Subcutaneous abdominal adipose tissue (tissue), 5 donors: ENCODE measurements around the gene HAL.

Experiments
- H3K27ac ChIP-seq: one replicate; pipeline ENCODE4 v1.7.0; 2013; ENCODE audit warnings: low read depth, mild to moderate bottlenecking, inconsistent platforms, low read length, moderate library complexity
- H3K27me3 ChIP-seq, 5 donors: one replicate each; pipeline ENCODE4 v1.7.0; 2013; ENCODE audit warnings: low read length in 5 of 5, inconsistent platforms in 1 of 5; ENCODE audit not compliant: control insufficient read depth in 5 of 5, insufficient read depth in 4 of 5
- H3K36me3 ChIP-seq, 5 donors: one replicate each; pipeline ENCODE4 v1.7.0; 2013; ENCODE audit warnings: low read length in 5 of 5; ENCODE audit not compliant: control insufficient read depth in 5 of 5, insufficient read depth in 5 of 5
- H3K4me1 ChIP-seq, 5 donors: one replicate each; pipeline ENCODE4 v1.7.0; 2013; ENCODE audit warnings: low read length in 5 of 5, mild to moderate bottlenecking in 3 of 5, moderate library complexity in 1 of 5; ENCODE audit not compliant: control insufficient read depth in 5 of 5, insufficient read depth in 5 of 5
- H3K4me3 ChIP-seq, 5 donors: one replicate each; pipeline ENCODE4 v1.7.0; 2013; ENCODE audit warnings: low read length in 5 of 5, low read depth in 1 of 5
- H3K9ac ChIP-seq, 5 donors: one replicate each; pipeline ENCODE4 v1.7.0; 2013; ENCODE audit warnings: low read length in 5 of 5, mild to moderate bottlenecking in 4 of 5, moderate library complexity in 3 of 5
- H3K9me3 ChIP-seq, 5 donors: one replicate each; pipeline ENCODE4 v1.7.0; 2013; ENCODE audit warnings: low read length in 5 of 5; ENCODE audit not compliant: control insufficient read depth in 5 of 5
- donor health status: healthy.
- donor health status: healthy.
- donor health status: healthy.
- donor health status: healthy.
- donor health status: healthy.

The HAL gene

GRCh38 chr12:95996034-95996658 lies at the start of gene HAL:
Gene HAL (minus strand): TSS chr12:95996344. CDS start chr12:95995910, 434 bp downstream.
- no peak within 1 kb of the TSS for H3K9ac ChIP-seq
- H3K9me3 ChIP-seq: no peaks in the 10 kb centered on the region
- H3K36me3 ChIP-seq: peaks cover 0 to 10% (median 6%) of the 10 kb centered on the region in 5 donors
- H3K27ac ChIP-seq: no peak within 1 kb of the TSS
- peaks cover 0 to 16% (median 12%) of the 10 kb centered on the region in 5 donors for H3K4me1 ChIP-seq
- no peaks in the 10 kb centered on the region for H3K27me3 ChIP-seq
- no peak within 1 kb of the TSS for H3K4me3 ChIP-seq

GRCh38 chr12:96045566-96045965 lies 49.4 kb upstream of the HAL start:
- Histone ChIP-seq H3K27ac (no peak overlapping the region), H3K4me1 (peaks cover 0 to 34% (median 8%) of the 10 kb centered on the region in 5 donors), H3K4me3 (no peak overlapping the region), H3K27me3 (no peaks in the 10 kb centered on the region), H3K9me3 (no peaks in the 10 kb centered on the region), H3K9ac (no peak overlapping the region), H3K36me3 (no peaks in the 10 kb centered on the region)

- Histone ChIP-seq H3K4me1 (peaks cover 0 to 34% (median 8%) of the 10 kb centered on the region in 5 donors), H3K36me3 (no peaks in the 10 kb centered on the region), H3K9me3 (no peaks in the 10 kb centered on the region), H3K27me3 (no peaks in the 10 kb centered on the region), H3K9ac (no peak overlapping the region), H3K4me3 (no peak overlapping the region), H3K27ac (no peak overlapping the region)
These were observed 48.8 kb upstream of the HAL start for GRCh38 chr12:96044943-96045290.

GRCh38 chr12:96044017-96044942 lies 48.1 kb upstream of the HAL start:
- no peak overlapping the region for H3K4me3 ChIP-seq
- H3K4me1 ChIP-seq: peaks cover 0 to 34% (median 8%) of the 10 kb centered on the region in 5 donors
- H3K36me3 ChIP-seq: no peaks in the 10 kb centered on the region
- no peak overlapping the region for H3K9ac ChIP-seq
- H3K27me3 ChIP-seq: no peaks in the 10 kb centered on the region
- H3K27ac ChIP-seq: no peak overlapping the region
- no peaks in the 10 kb centered on the region for H3K9me3 ChIP-seq

GRCh38 chr12:96041181-96041580 lies 45.0 kb upstream of the HAL start:
- no peaks in the 10 kb centered on the region for H3K27me3 ChIP-seq
- no peak overlapping the region for H3K9ac ChIP-seq
- H3K4me1 ChIP-seq: peaks cover 0 to 14% (median 0%) of the 10 kb centered on the region in 5 donors
- no peak overlapping the region for H3K4me3 ChIP-seq
- H3K27ac ChIP-seq: no peak overlapping the region
- no peaks in the 10 kb centered on the region for H3K36me3 ChIP-seq
- no peaks in the 10 kb centered on the region for H3K9me3 ChIP-seq

GRCh38 chr12:96040305-96041133 lies 44.4 kb upstream of the HAL start:
- peaks cover 0 to 14% (median 2%) of the 10 kb centered on the region in 5 donors for H3K4me1 ChIP-seq
- no peaks in the 10 kb centered on the region for H3K9me3 ChIP-seq
- no peaks in the 10 kb centered on the region for H3K36me3 ChIP-seq
- no peak overlapping the region for H3K27ac ChIP-seq
- no peaks in the 10 kb centered on the region for H3K27me3 ChIP-seq
- no peak overlapping the region for H3K9ac ChIP-seq
- H3K4me3 ChIP-seq: no peak overlapping the region

GRCh38 chr12:96039516-96039915 lies 43.4 kb upstream of the HAL start:
- no peak overlapping the region for H3K4me3 ChIP-seq
- no peaks in the 10 kb centered on the region for H3K27me3 ChIP-seq
- no peaks in the 10 kb centered on the region for H3K9me3 ChIP-seq
- no peak overlapping the region for H3K9ac ChIP-seq
- H3K4me1 ChIP-seq: peaks cover 2 to 18% (median 6%) of the 10 kb centered on the region in 5 donors
- H3K36me3 ChIP-seq: no peaks in the 10 kb centered on the region
- H3K27ac ChIP-seq: no peak overlapping the region

- no peaks in the 10 kb centered on the region for H3K27me3 ChIP-seq
- no peaks in the 10 kb centered on the region for H3K9me3 ChIP-seq
- no peak overlapping the region for H3K4me3 ChIP-seq
- no peak overlapping the region for H3K9ac ChIP-seq
- H3K4me1 ChIP-seq: peaks cover 2 to 18% (median 13%) of the 10 kb centered on the region in 5 donors
- H3K36me3 ChIP-seq: no peaks in the 10 kb centered on the region
- H3K27ac ChIP-seq: no peak overlapping the region
These were observed 40.8 kb upstream of the HAL start for GRCh38 chr12:96036765-96037455.
